ENCODE measurements around the gene STIM1.
"Not testable (repeated sequence)": the region's sequence is repeated elsewhere in the genome, so short reads cannot be mapped to it uniquely, and the experiment has no call there.

Gene STIM1

GRCh38 chr11:3981084-3981633 is 125.7 kb downstream of the STIM1 start:
- DNase-seq (ENCODE audit: low spot score): no peak

- no peak for DNase-seq (ENCODE audit: low spot score)
Measured at GRCh38 chr11:3982431-3982830, 127.0 kb downstream of the STIM1 start.

- DNase-seq (ENCODE audit: low spot score): no peak
Measured at GRCh38 chr11:3983101-3983500, 127.6 kb downstream of the STIM1 start.

- no peak for DNase-seq (ENCODE audit: low spot score)
Measured at GRCh38 chr11:3984896-3985295, 129.4 kb downstream of the STIM1 start.

GRCh38 chr11:3985631-3986030 is 130.2 kb downstream of the STIM1 start:
- no peak for DNase-seq (ENCODE audit: low spot score)

GRCh38 chr11:3986301-3986700 is 130.8 kb downstream of the STIM1 start:
- no peak for DNase-seq (ENCODE audit: low spot score)

- no peak for DNase-seq (ENCODE audit: low spot score)
Measured at GRCh38 chr11:3989276-3989920, 133.9 kb downstream of the STIM1 start.

- DNase-seq (ENCODE audit: low spot score): no peak
Measured at GRCh38 chr11:3989921-3990290, 134.4 kb downstream of the STIM1 start.

- no peak for DNase-seq (ENCODE audit: low spot score)
Measured at GRCh38 chr11:3990406-3990805, 134.9 kb downstream of the STIM1 start.

- no peak for DNase-seq (ENCODE audit: low spot score)
Measured at GRCh38 chr11:3992964-3993363, 137.5 kb downstream of the STIM1 start.

GRCh38 chr11:3994030-3994640 is 138.7 kb downstream of the STIM1 start:
- no peak for DNase-seq (ENCODE audit: low spot score)

- DNase-seq (ENCODE audit: low spot score): no peak
Measured at GRCh38 chr11:3995307-3995706, 139.8 kb downstream of the STIM1 start.

GRCh38 chr11:3995949-3996554 is 140.6 kb downstream of the STIM1 start:
- DNase-seq (ENCODE audit: low spot score): peak; percentile 12

GRCh38 chr11:3996651-3997050 is 141.2 kb downstream of the STIM1 start:
- no peak for DNase-seq (ENCODE audit: low spot score)

- DNase-seq (ENCODE audit: low spot score): not testable (repeated sequence)
Measured at GRCh38 chr11:4004753-4005152, 149.3 kb downstream of the STIM1 start.

- no peak for DNase-seq (ENCODE audit: low spot score)
Measured at GRCh38 chr11:4006946-4007680, 151.6 kb downstream of the STIM1 start.

GRCh38 chr11:4008116-4008515 is 152.7 kb downstream of the STIM1 start:
- no peak for DNase-seq (ENCODE audit: low spot score)

- not testable (repeated sequence) for DNase-seq (ENCODE audit: low spot score)
Measured at GRCh38 chr11:4016602-4017001, 161.1 kb downstream of the STIM1 start.

- no peak for DNase-seq (ENCODE audit: low spot score)
Measured at GRCh38 chr11:4017129-4017528, 161.7 kb downstream of the STIM1 start.

- no peak for DNase-seq (ENCODE audit: low spot score)
Measured at GRCh38 chr11:4018641-4019040, 163.2 kb downstream of the STIM1 start.

GRCh38 chr11:4019891-4020290 is 164.4 kb downstream of the STIM1 start:
- no peak for DNase-seq (ENCODE audit: low spot score)

GRCh38 chr11:4022669-4023068 is 167.2 kb downstream of the STIM1 start:
- no peak for DNase-seq (ENCODE audit: low spot score)
